ENCODE data around the gene PDHB.
A peak's percentile ranks its signal among the peaks of the same experiment; 100 is the strongest.

The PDHB gene

GRCh38 chr3:58418227-58418626 is 15.4 kb downstream of the PDHB start:
- no peak overlapping the region for H3K4me3 ChIP-seq (replicated peaks; ENCODE audit: insufficient read depth, low read length)
- TF ChIP-seq SPI1 (IDR thresholded peaks at IDR 0.05; ENCODE audit: borderline replicate concordance, low read depth): no peak
- TF ChIP-seq, protein P1, sequence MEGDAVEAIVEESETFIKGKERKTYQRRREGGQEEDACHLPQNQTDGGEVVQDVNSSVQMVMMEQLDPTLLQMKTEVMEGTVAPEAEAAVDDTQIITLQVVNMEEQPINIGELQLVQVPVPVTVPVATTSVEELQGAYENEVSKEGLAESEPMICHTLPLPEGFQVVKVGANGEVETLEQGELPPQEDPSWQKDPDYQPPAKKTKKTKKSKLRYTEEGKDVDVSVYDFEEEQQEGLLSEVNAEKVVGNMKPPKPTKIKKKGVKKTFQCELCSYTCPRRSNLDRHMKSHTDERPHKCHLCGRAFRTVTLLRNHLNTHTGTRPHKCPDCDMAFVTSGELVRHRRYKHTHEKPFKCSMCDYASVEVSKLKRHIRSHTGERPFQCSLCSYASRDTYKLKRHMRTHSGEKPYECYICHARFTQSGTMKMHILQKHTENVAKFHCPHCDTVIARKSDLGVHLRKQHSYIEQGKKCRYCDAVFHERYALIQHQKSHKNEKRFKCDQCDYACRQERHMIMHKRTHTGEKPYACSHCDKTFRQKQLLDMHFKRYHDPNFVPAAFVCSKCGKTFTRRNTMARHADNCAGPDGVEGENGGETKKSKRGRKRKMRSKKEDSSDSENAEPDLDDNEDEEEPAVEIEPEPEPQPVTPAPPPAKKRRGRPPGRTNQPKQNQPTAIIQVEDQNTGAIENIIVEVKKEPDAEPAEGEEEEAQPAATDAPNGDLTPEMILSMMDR (IDR thresholded peaks at IDR 0.05; ENCODE audit: insufficient read depth, low read length): no peak
- no peak for DNase-seq (ENCODE audit: low read depth in 1 of 2, low spot score in 1 of 2)
- H3K27me3 ChIP-seq (ENCODE audit: insufficient read depth, poor library complexity, severe bottlenecking): no peaks in the 10 kb centered on the region
- peak overlapping the region; percentile 52 for H3K27ac ChIP-seq (replicated peaks)

DNA sequence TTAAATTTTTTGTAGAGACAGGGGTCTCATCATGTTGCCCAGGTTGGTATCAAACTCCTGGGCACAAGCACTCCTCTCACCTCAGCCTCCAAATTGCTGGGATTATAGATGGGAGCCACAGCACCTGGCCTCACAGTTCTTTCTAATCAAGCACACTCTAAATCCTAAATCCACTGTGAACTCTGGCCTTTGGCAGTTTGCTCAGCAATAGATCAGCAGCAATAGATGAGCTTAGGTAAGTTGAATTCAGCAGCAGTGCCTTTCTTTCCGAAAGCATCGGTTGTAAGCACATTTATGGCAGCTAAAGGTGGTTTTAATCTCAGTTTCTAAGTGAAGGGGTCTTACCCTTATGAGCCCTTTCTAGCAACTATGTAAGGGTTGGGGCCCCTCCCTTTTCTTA is 16.6 kb downstream of the PDHB start:
- no peak for DNase-seq (ENCODE audit: low read depth in 1 of 2, low spot score in 1 of 2)

DNA sequence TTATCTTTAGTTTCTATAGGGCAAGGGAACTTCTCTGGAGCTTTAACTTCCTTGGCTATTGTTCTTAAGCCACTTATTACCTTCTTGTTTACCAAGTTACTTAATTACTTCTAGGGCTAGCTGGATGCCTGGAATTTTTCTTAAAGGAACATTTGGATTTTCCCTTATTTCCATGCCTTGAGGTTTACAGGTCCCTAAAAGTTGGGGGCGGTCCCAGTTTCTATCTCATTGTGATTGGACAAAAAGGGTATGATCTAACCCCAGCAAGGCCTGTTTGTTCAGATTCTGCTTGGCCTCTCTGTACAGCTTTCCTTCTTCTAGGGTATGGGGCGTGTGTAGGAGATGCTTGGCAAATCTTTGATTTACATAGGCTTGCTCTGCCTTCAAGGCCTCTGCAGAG is 17.4 kb downstream of the PDHB start:
- DNase-seq (ENCODE audit: low read depth in 1 of 2, low spot score in 1 of 2): no peak
- H3K4me3 ChIP-seq (replicated peaks; ENCODE audit: insufficient read depth, low read length): no peak overlapping the region
- TF ChIP-seq, protein P1 (IDR thresholded peaks at IDR 0.05; ENCODE audit: insufficient read depth, low read length): no peak
- TF ChIP-seq REST (IDR thresholded peaks at IDR 0.05; ENCODE audit: insufficient replicate concordance, low read depth) (no peak), SPI1 (IDR thresholded peaks at IDR 0.05; ENCODE audit: borderline replicate concordance, low read depth) (no peak), POLR2AphosphoS5 (IDR thresholded peaks at IDR 0.05; ENCODE audit: low read depth) (no peak), GABPA (IDR thresholded peaks at IDR 0.05; ENCODE audit: low read depth) (no peak)
- H3K27me3 ChIP-seq (ENCODE audit: insufficient read depth, poor library complexity, severe bottlenecking): no peaks in the 10 kb centered on the region
- H3K27ac ChIP-seq (replicated peaks): no peak overlapping the region

More for the DNA sequence above, 16.6 kb downstream of the PDHB start:
- Histone ChIP-seq H3K4me3 (replicated peaks; ENCODE audit: insufficient read depth, low read length) (no peak overlapping the region), H3K27ac (replicated peaks) (no peak overlapping the region), H3K27me3 (ENCODE audit: insufficient read depth, poor library complexity, severe bottlenecking) (no peaks in the 10 kb centered on the region)
- no peak for TF ChIP-seq REST (IDR thresholded peaks at IDR 0.05; ENCODE audit: insufficient replicate concordance, low read depth)
- TF ChIP-seq GABPA (IDR thresholded peaks at IDR 0.05; ENCODE audit: low read depth): no peak

DNA sequence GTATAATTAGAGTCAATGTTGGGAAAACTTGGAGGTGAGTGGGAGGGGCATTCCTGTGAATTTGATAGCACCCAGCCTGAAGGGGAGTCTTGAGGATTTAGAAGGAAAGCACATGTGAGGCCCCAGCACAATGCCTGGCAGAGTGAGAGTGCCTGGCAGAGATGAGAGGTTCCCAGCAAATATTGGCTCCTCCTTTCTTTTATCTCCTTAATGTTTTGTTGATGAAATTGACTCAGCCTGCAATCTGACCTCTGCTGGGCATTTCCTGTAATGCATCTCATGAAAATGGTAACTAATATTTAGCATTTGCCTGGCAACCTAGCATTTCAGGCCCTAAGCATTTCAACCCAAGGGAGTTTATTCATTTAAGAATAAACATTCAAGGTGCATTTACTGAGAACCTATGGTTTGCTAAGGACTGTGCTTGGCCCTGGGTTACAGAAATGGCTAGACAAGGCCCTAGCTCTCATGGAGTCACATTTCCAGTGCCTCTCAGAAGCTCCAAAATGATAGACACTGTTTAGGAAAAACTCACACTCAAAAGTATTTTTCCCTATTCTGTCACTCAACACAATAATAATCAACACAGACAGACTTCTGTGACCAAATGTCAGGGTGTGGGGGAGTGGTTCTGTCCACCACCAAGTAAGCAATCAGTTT is 19.0 kb downstream of the PDHB start:
- H3K4me3 ChIP-seq (replicated peaks; ENCODE audit: insufficient read depth, low read length): no peak overlapping the region
- no peaks in the 10 kb centered on the region for H3K27me3 ChIP-seq (ENCODE audit: insufficient read depth, poor library complexity, severe bottlenecking)
- peak overlapping the region; percentile 60 for H3K27ac ChIP-seq (replicated peaks)
- TF ChIP-seq SPI1 (IDR thresholded peaks at IDR 0.05; ENCODE audit: borderline replicate concordance, low read depth): no peak
- TF ChIP-seq, protein P1 (IDR thresholded peaks at IDR 0.05; ENCODE audit: insufficient read depth, low read length): peak; percentile 54
- 0 out of 2 replicates have a peak, but pooled peaks have one; percentile 39 for TF ChIP-seq POLR2AphosphoS5 (IDR thresholded peaks at IDR 0.05; ENCODE audit: low read depth)
- peak in 1 of 2 experiments; percentile 47 for DNase-seq (ENCODE audit: low read depth in 1 of 2, low spot score in 1 of 2)
